GM12878 (cell line): ENCODE measurements around the gene XAGE3. TPM values are rescaled to one million over a fixed set of nuclear protein-coding genes. Genes with fewer than 3 reads are reported as not detected.
"Not testable (repeated sequence)": the region's sequence is repeated elsewhere in the genome, so short reads cannot be mapped to it uniquely, and the experiment has no call there.

Experiments
- ATAC-seq: fragments of 200-7000 bp; cut with Tn5 transposase; 3 replicates; pipeline ENCODE4 v1.9.1; 2020; ENCODE audit warnings: mild to moderate bottlenecking, moderate library complexity
- BruUV-seq: library from RNA; stranded (reverse); fragments of 400-500 nt; replicated peaks from 2 replicates; lab custom pipeline; 2021; lab: Mats Ljungman, UMichigan
- CTCF ChIA-PET: fragments of 300-600 bp; sonication (Branson Sonifier 250); formaldehyde crosslinking; extraction: SDS; loops from one replicate; lab custom pipeline; 2021; ENCODE audit warnings: inconsistent platforms; lab: Yijun Ruan, JAX
- POLR2A ChIA-PET: fragments of 350-600 bp; formaldehyde crosslinking; extraction: SDS; loops from one replicate; lab custom pipeline; 2021; ENCODE audit warnings: inconsistent platforms; lab: Charles Lee
- RAD21 ChIA-PET: fragments of 300-600 bp; sonication (Branson Sonifier 250); formaldehyde crosslinking; loops from one replicate; lab custom pipeline; 2023; ENCODE audit warnings: antibody characterized with exemption; ENCODE audit not compliant: unreplicated experiment; lab: Charles Lee
- SMC1A ChIA-PET: fragments of 300-600 bp; sonication (Branson Sonifier 250); formaldehyde crosslinking; loops from one replicate; lab custom pipeline; 2023; ENCODE audit not compliant: unreplicated experiment, uncharacterized antibody; lab: Charles Lee
- DNase-seq: peaks from one replicate; pipeline ENCODE4 v3.0.0-alpha.2; 2011; ENCODE audit warnings: low read depth, low spot score
- FAIRE-seq: peaks from 3 replicates; lab custom pipeline; 2011; peaks lifted over from hg19 to GRCh38; lab: Jason Lieb, UNC
- H2AFZ ChIP-seq: 2 replicates; pipeline ENCODE4 v1.6.0; 2011; ENCODE audit warnings: low read depth, low read length, control low read depth; ENCODE audit not compliant: control insufficient read depth
- H3K27ac ChIP-seq: 2 replicates; pipeline ENCODE4 v1.5.1; 2011; ENCODE audit warnings: control low read depth; ENCODE audit not compliant: control insufficient read depth, insufficient read depth
- H3K27me3 ChIP-seq, 2 experiments: replicated peaks in 1 of 2; 2 replicates each; pipeline versions ENCODE4 v1.6.0 to v1.6.1; 2011; ENCODE audit warnings: low read length in 1 of 2; ENCODE audit not compliant: control insufficient read depth in 2 of 2, insufficient read depth in 2 of 2
- H3K36me3 ChIP-seq, 2 experiments: 2 replicates each; pipeline ENCODE4 v1.5.1; 2011; ENCODE audit warnings: low read length in 1 of 2; ENCODE audit not compliant: control insufficient read depth in 2 of 2, insufficient read depth in 2 of 2
- H3K4me1 ChIP-seq: 2 replicates; pipeline ENCODE4 v1.6.1; 2011; ENCODE audit warnings: mild to moderate bottlenecking, low read length, moderate library complexity, mixed read lengths; ENCODE audit not compliant: control insufficient read depth, insufficient read depth
- H3K4me2 ChIP-seq: 2 replicates; pipeline ENCODE4 v1.6.0; 2011; ENCODE audit warnings: control low read depth; ENCODE audit not compliant: control insufficient read depth, insufficient read depth
- H3K4me3 ChIP-seq: fragments of 200-600 bp; sonication (generic); 2 replicates; pipeline ENCODE4 v1.5.1; 2016
- H3K79me2 ChIP-seq: 2 replicates; pipeline ENCODE4 v1.6.0; 2011; ENCODE audit warnings: low read length; ENCODE audit not compliant: control insufficient read depth, insufficient read depth
- H3K9ac ChIP-seq: 2 replicates; pipeline ENCODE4 v1.8.0; 2011; ENCODE audit warnings: low read length, control low read depth, mixed read lengths; ENCODE audit not compliant: control insufficient read depth, insufficient read depth
- H3K9me3 ChIP-seq: replicated peaks from 3 replicates; pipeline ENCODE4 v1.5.1; 2011; ENCODE audit warnings: mild to moderate bottlenecking, low read length; ENCODE audit not compliant: control insufficient read depth, insufficient read depth
- H4K20me1 ChIP-seq: 2 replicates; pipeline ENCODE4 v1.6.0; 2011; ENCODE audit not compliant: control insufficient read depth, insufficient read depth
- WGBS: methylation state at CpG from one replicate; pipeline ENCODE4 v1.1.6; 2016; ENCODE audit warnings: low lambda C conversion rate; ENCODE audit not compliant: insufficient replicate concordance, insufficient coverage; ENCODE audit errors: missing lambda C conversion rate; 5-methylcytosine and 5-hydroxymethylcytosine counted together
- in situ Hi-C: fragments of 300-500 bp; cut with MboI; formaldehyde crosslinking; loops from 9 replicates; pipeline ENCODE4 v1.14.3; 2018; ENCODE audit warnings: mixed read lengths
- intact Hi-C: fragments of 100-400 bp; cut with micrococcal nuclease; formaldehyde crosslinking; loops from one replicate; pipeline ENCODE4 v1.14.2; 2022; ENCODE audit not compliant: unreplicated experiment
- polyA plus RNA-seq, 11 experiments: library from polyadenylated mRNA; depleted of rRNA in 4 of 11; unstranded in 6 of 11; stranded (reverse) in 5 of 11; fragments of >200 nt; fragmentation: Nextera tagmentation in 4 of 11; fragmentation: Illumina TruSeq in 1 of 11; extraction: Ambion mirVana in 4 of 11; extraction: Trizol in 1 of 11; gene quantifications; 1 replicate in 1 of 11; 2 replicates in 10 of 11; pipeline versions ENCODE4 v1.2.1 to v1.2.3, GENCODE V29; 2011 to 2016; ENCODE audit warnings: inconsistent platforms in 2 of 11, missing spikeins in 2 of 11, low read depth in 1 of 11
- total RNA-seq, 4 experiments: library from RNA; depleted of rRNA in 3 of 4; stranded (reverse); fragments of >200 nt in 3 of 4; fragmentation: Illumina TruSeq in 1 of 4; extraction: Trizol in 1 of 4; gene quantifications; 2 replicates each; pipeline versions ENCODE4 v1.2.1 to v1.2.3, GENCODE V29; 2013 to 2021

XAGE3 gene
- total and polyA plus RNA-seq, 10 of the 15 experiments (the other 5 are each of a cell fraction or from before 2014, with no cell fraction given): not detected

GRCh38 chrX:52907137-52907536 lies 39.3 kb upstream of the XAGE3 start:
- WGBS: no CpG with 5 or more reads among the region's 17 CpGs
- H3K27ac ChIP-seq, H3K4me2 ChIP-seq, intact Hi-C loops, H2AFZ ChIP-seq, H3K36me3 ChIP-seq, POLR2A ChIA-PET, H3K79me2 ChIP-seq, in situ Hi-C loops, FAIRE-seq, ATAC-seq, H3K4me1 ChIP-seq, CTCF ChIA-PET, SMC1A ChIA-PET, DNase-seq, RAD21 ChIA-PET, H3K9ac ChIP-seq, BruUV-seq, H3K9me3 ChIP-seq, H3K4me3 ChIP-seq, H3K27me3 ChIP-seq, H4K20me1 ChIP-seq: not testable (repeated sequence)

- FAIRE-seq, H3K27me3 ChIP-seq, H3K4me1 ChIP-seq, H2AFZ ChIP-seq, SMC1A ChIA-PET, H3K27ac ChIP-seq, in situ Hi-C loops, DNase-seq, H3K36me3 ChIP-seq, RAD21 ChIA-PET, H3K9ac ChIP-seq, H4K20me1 ChIP-seq, H3K9me3 ChIP-seq, ATAC-seq, POLR2A ChIA-PET, H3K79me2 ChIP-seq, H3K4me3 ChIP-seq, CTCF ChIA-PET, BruUV-seq, H3K4me2 ChIP-seq, intact Hi-C loops: not testable (repeated sequence)
- WGBS: no CpG with 5 or more reads among the region's 4 CpGs
These were observed 38.2 kb upstream of the XAGE3 start for GRCh38 chrX:52906072-52906471.

- CTCF ChIA-PET, in situ Hi-C loops: not testable (repeated sequence)
These were observed 37.6 kb upstream of the XAGE3 start for GRCh38 chrX:52905531-52905930.

GRCh38 chrX:52896855-52897709 lies 29.2 kb upstream of the XAGE3 start, which contains the start of gene FAM156B:
Gene FAM156B (plus strand): TSS chrX:52897330. CDS start chrX:52907226, 9,896 bp downstream.
- ATAC-seq (peak; percentile 94), FAIRE-seq (peak; percentile 92)
- SMC1A ChIA-PET, CTCF ChIA-PET, H3K9ac ChIP-seq, H3K4me2 ChIP-seq, RAD21 ChIA-PET, H3K27me3 ChIP-seq, H4K20me1 ChIP-seq, H2AFZ ChIP-seq, BruUV-seq, H3K36me3 ChIP-seq, H3K4me3 ChIP-seq, H3K27ac ChIP-seq, DNase-seq, H3K4me1 ChIP-seq, H3K9me3 ChIP-seq, intact Hi-C loops, POLR2A ChIA-PET, in situ Hi-C loops, H3K79me2 ChIP-seq: not testable (repeated sequence)
- WGBS: no CpG with 5 or more reads among the region's 92 CpGs

More at GRCh38 chrX:52905531-52905930, 37.6 kb upstream of the XAGE3 start:
- SMC1A ChIA-PET, intact Hi-C loops, H3K9ac ChIP-seq, H3K4me3 ChIP-seq, H4K20me1 ChIP-seq, ATAC-seq, FAIRE-seq, H3K36me3 ChIP-seq, H3K4me2 ChIP-seq, DNase-seq, H3K4me1 ChIP-seq, H3K79me2 ChIP-seq, H3K27me3 ChIP-seq, POLR2A ChIA-PET, H2AFZ ChIP-seq, H3K9me3 ChIP-seq, BruUV-seq, H3K27ac ChIP-seq, RAD21 ChIA-PET: not testable (repeated sequence)
- no CpG with 5 or more reads among the region's 10 CpGs for WGBS
